GM23338 (cell line): ENCODE results near the gene ANKRD62. TPM values are rescaled to one million over a fixed set of nuclear protein-coding genes. Genes with fewer than 3 reads are reported as not detected.

Source experiments
- ATAC-seq: fragments of 200-7000 bp; cut with Tn5 transposase; 3 replicates; pipeline ENCODE4 v1.9.1; 2020
- DNase-seq: peaks from one replicate; pipeline ENCODE4 v3.0.0-alpha.2; 2015; ENCODE audit warnings: low spot score
- H2AFZ ChIP-seq: fragments of 200-600 bp; sonication (generic); 2 replicates; pipeline ENCODE4 v1.8.0; 2016; ENCODE audit warnings: antibody characterized with exemption, mild to moderate bottlenecking, moderate library complexity
- H3F3A ChIP-seq: fragments of 200-600 bp; sonication (generic); replicated peaks from 2 replicates; pipeline ENCODE4 v1.8.0; 2017; ENCODE audit warnings: antibody characterized with exemption, mixed run types, low read depth
- H3K27ac ChIP-seq: fragments of 200-600 bp; sonication (generic); 2 replicates; pipeline ENCODE4 v1.6.1; 2016; ENCODE audit warnings: low read depth
- H3K27me3 ChIP-seq: fragments of 200-600 bp; sonication (generic); 2 replicates; pipeline ENCODE4 v1.8.0; 2016; ENCODE audit warnings: mild to moderate bottlenecking, mixed run types, moderate library complexity; ENCODE audit not compliant: insufficient read depth
- H3K36me3 ChIP-seq: fragments of 200-600 bp; sonication (generic); 2 replicates; pipeline ENCODE4 v1.8.0; 2016; ENCODE audit warnings: mild to moderate bottlenecking; ENCODE audit not compliant: insufficient read depth
- H3K4me1 ChIP-seq: fragments of 200-600 bp; sonication (generic); 2 replicates; pipeline ENCODE4 v1.8.0; 2016; ENCODE audit warnings: mild to moderate bottlenecking, moderate library complexity; ENCODE audit not compliant: insufficient read depth
- H3K4me2 ChIP-seq: fragments of 200-600 bp; sonication (generic); 2 replicates; pipeline ENCODE4 v1.7.1; 2017; ENCODE audit warnings: mixed run types
- H3K4me3 ChIP-seq: fragments of 200-600 bp; sonication (generic); 2 replicates; pipeline ENCODE4 v1.6.1; 2016; ENCODE audit warnings: mixed run types
- H3K79me2 ChIP-seq: fragments of 200-600 bp; sonication (generic); replicated peaks from 2 replicates; pipeline ENCODE4 v1.8.0; 2017; ENCODE audit warnings: mild to moderate bottlenecking; ENCODE audit not compliant: insufficient read depth
- H3K9me2 ChIP-seq: fragments of 200-600 bp; sonication (generic); 2 replicates; pipeline ENCODE4 v1.8.0; 2017; ENCODE audit not compliant: insufficient read depth
- H4K20me1 ChIP-seq: fragments of 200-600 bp; sonication (generic); replicated peaks from 2 replicates; pipeline ENCODE4 v1.8.0; 2017; ENCODE audit warnings: mild to moderate bottlenecking; ENCODE audit not compliant: insufficient read depth
- H3K27ac Mint-ChIP-seq: 2 replicates; pipeline ENCODE4 v1.8.0; 2020; ENCODE audit warnings: inconsistent platforms, mild to moderate bottlenecking, moderate library complexity, mixed read lengths
- H3K27me3 Mint-ChIP-seq: 3 replicates; pipeline ENCODE4 v1.8.0; 2022; ENCODE audit warnings: low read depth, mild to moderate bottlenecking, moderate library complexity, mixed read lengths, inconsistent platforms; ENCODE audit not compliant: insufficient read depth, poor library complexity
- H3K36me3 Mint-ChIP-seq: 3 replicates; pipeline ENCODE4 v1.8.0; 2021; ENCODE audit warnings: low read depth, mild to moderate bottlenecking, inconsistent platforms, moderate library complexity, mixed read lengths
- H3K4me1 Mint-ChIP-seq: 3 replicates; pipeline ENCODE4 v1.8.0; 2020; ENCODE audit warnings: mild to moderate bottlenecking, inconsistent platforms, mixed read lengths
- H3K4me3 Mint-ChIP-seq: 3 replicates; pipeline ENCODE4 v1.8.0; 2021; ENCODE audit warnings: moderate library complexity, mild to moderate bottlenecking, inconsistent platforms, mixed read lengths
- H3K9me3 Mint-ChIP-seq: 3 replicates; pipeline ENCODE4 v1.8.0; 2020; ENCODE audit warnings: moderate library complexity, mild to moderate bottlenecking, inconsistent platforms, mixed read lengths
- CREB1 ChIP-seq: fragments of 250-450 bp; sonication (Bioruptor Pico); IDR thresholded peaks from 2 replicates; pipeline ENCODE4 v1.5.0; 2020; ENCODE audit warnings: low read depth, mild to moderate bottlenecking, moderate library complexity
- EZH2 ChIP-seq: fragments of 200-600 bp; sonication (generic); IDR thresholded peaks from one replicate; pipeline ENCODE4 v1.8.0; 2017; ENCODE audit warnings: antibody characterized with exemption, mild to moderate bottlenecking, low read depth; ENCODE audit not compliant: unreplicated experiment
- EZH2phosphoT487 ChIP-seq: fragments of 200-600 bp; sonication (generic); IDR thresholded peaks from one replicate; pipeline ENCODE4 v1.8.1; 2018; ENCODE audit warnings: antibody characterized with exemption; ENCODE audit not compliant: unreplicated experiment
- JUNB ChIP-seq: IDR thresholded peaks from one replicate; pipeline ENCODE4 v1.6.1; 2016; ENCODE audit warnings: antibody characterized with exemption; ENCODE audit not compliant: unreplicated experiment
- NANOG ChIP-seq: IDR thresholded peaks from 2 replicates; pipeline ENCODE4 v1.6.1; 2016; ENCODE audit warnings: antibody characterized with exemption, borderline replicate concordance
- POLR2AphosphoS5 ChIP-seq: IDR thresholded peaks from 2 replicates; pipeline ENCODE4 v1.6.1; 2016; ENCODE audit warnings: antibody characterized with exemption, low read depth
- STAT1 ChIP-seq: IDR thresholded peaks from one replicate; pipeline ENCODE4 v1.6.1; 2016; ENCODE audit warnings: antibody characterized with exemption; ENCODE audit not compliant: unreplicated experiment
- ZNF114 ChIP-seq: fragments of 250-450 bp; sonication (Bioruptor Pico); IDR thresholded peaks from 2 replicates; pipeline ENCODE4 v1.5.0; 2020; ENCODE audit warnings: mild to moderate bottlenecking, moderate library complexity
- ZNF331 ChIP-seq: fragments of 250-450 bp; sonication (Bioruptor Pico); IDR thresholded peaks from 2 replicates; pipeline ENCODE4 v1.5.0; 2020; ENCODE audit warnings: low read depth, mild to moderate bottlenecking, moderate library complexity
- polyA plus RNA-seq: library from polyadenylated mRNA; unstranded; fragments of >200 nt; fragmentation: Nextera tagmentation; extraction: Ambion mirVana; gene quantifications from 2 replicates; pipeline ENCODE4 v1.2.1, GENCODE V29; 2016
- total RNA-seq: library from RNA; depleted of rRNA; stranded (reverse); fragments of >200 nt; shearing (Covaris generic); gene quantifications from 2 replicates; pipeline ENCODE4 v1.2.3, GENCODE V29; 2014
- TF ChIP-seq, protein P1 (sequence below), 2 experiments: fragments of 200-600 bp in 1 of 2; sonication (generic) in 1 of 2; conservative IDR thresholded peaks; 2 replicates each; pipeline versions ENCODE4 v1.5.1 to v1.6.1; 2016 to 2017; ENCODE audit warnings: antibody characterized with exemption in 2 of 2, low read depth in 2 of 2, mild to moderate bottlenecking in 2 of 2, moderate library complexity in 1 of 2
- TF ChIP-seq, protein P2 (sequence below): IDR thresholded peaks from 2 replicates; pipeline ENCODE4 v1.6.1; 2016; ENCODE audit warnings: antibody characterized with exemption
- TF ChIP-seq, protein P3 (sequence below): fragments of 250-450 bp; sonication (Bioruptor Pico); IDR thresholded peaks from 2 replicates; pipeline ENCODE4 v1.5.0; 2020; ENCODE audit warnings: mild to moderate bottlenecking, moderate library complexity
- TF ChIP-seq, protein P4 (sequence below): IDR thresholded peaks from one replicate; pipeline ENCODE4 v1.6.1; 2018; ENCODE audit warnings: antibody characterized with exemption; ENCODE audit not compliant: unreplicated experiment

The ANKRD62 gene
- total and polyA plus RNA-seq, 2 experiments from 2014 or later, result not detected

- H3K4me3 Mint-ChIP-seq, result no peak overlapping the region
Measured at GRCh38 chr18:12053289-12053688, 40.4 kb upstream of the ANKRD62 start.

More at GRCh38 chr18:12053289-12053688, 40.4 kb upstream of the ANKRD62 start:
- H3K36me3 Mint-ChIP-seq, result no peaks in the 10 kb centered on the region
- ATAC-seq (no peak), DNase-seq (no peak)
- H3K4me1 ChIP-seq, result no peaks in the 10 kb centered on the region
- TF ChIP-seq POLR2AphosphoS5, result no peak
- no peak for TF ChIP-seq ZNF114
- no peak for TF ChIP-seq STAT1
- no peak for TF ChIP-seq EZH2
- TF ChIP-seq NANOG, result no peak
- no peak for TF ChIP-seq ZNF331
- no peak for TF ChIP-seq JUNB
- TF ChIP-seq, protein P1, sequence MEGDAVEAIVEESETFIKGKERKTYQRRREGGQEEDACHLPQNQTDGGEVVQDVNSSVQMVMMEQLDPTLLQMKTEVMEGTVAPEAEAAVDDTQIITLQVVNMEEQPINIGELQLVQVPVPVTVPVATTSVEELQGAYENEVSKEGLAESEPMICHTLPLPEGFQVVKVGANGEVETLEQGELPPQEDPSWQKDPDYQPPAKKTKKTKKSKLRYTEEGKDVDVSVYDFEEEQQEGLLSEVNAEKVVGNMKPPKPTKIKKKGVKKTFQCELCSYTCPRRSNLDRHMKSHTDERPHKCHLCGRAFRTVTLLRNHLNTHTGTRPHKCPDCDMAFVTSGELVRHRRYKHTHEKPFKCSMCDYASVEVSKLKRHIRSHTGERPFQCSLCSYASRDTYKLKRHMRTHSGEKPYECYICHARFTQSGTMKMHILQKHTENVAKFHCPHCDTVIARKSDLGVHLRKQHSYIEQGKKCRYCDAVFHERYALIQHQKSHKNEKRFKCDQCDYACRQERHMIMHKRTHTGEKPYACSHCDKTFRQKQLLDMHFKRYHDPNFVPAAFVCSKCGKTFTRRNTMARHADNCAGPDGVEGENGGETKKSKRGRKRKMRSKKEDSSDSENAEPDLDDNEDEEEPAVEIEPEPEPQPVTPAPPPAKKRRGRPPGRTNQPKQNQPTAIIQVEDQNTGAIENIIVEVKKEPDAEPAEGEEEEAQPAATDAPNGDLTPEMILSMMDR (conservative IDR thresholded peaks at IDR 0.05; ENCODE audit: low read depth in 2 of 2), result no peak
- TF ChIP-seq, protein P2, sequence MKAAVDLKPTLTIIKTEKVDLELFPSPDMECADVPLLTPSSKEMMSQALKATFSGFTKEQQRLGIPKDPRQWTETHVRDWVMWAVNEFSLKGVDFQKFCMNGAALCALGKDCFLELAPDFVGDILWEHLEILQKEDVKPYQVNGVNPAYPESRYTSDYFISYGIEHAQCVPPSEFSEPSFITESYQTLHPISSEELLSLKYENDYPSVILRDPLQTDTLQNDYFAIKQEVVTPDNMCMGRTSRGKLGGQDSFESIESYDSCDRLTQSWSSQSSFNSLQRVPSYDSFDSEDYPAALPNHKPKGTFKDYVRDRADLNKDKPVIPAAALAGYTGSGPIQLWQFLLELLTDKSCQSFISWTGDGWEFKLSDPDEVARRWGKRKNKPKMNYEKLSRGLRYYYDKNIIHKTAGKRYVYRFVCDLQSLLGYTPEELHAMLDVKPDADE, result no peak
- TF ChIP-seq, protein P3, sequence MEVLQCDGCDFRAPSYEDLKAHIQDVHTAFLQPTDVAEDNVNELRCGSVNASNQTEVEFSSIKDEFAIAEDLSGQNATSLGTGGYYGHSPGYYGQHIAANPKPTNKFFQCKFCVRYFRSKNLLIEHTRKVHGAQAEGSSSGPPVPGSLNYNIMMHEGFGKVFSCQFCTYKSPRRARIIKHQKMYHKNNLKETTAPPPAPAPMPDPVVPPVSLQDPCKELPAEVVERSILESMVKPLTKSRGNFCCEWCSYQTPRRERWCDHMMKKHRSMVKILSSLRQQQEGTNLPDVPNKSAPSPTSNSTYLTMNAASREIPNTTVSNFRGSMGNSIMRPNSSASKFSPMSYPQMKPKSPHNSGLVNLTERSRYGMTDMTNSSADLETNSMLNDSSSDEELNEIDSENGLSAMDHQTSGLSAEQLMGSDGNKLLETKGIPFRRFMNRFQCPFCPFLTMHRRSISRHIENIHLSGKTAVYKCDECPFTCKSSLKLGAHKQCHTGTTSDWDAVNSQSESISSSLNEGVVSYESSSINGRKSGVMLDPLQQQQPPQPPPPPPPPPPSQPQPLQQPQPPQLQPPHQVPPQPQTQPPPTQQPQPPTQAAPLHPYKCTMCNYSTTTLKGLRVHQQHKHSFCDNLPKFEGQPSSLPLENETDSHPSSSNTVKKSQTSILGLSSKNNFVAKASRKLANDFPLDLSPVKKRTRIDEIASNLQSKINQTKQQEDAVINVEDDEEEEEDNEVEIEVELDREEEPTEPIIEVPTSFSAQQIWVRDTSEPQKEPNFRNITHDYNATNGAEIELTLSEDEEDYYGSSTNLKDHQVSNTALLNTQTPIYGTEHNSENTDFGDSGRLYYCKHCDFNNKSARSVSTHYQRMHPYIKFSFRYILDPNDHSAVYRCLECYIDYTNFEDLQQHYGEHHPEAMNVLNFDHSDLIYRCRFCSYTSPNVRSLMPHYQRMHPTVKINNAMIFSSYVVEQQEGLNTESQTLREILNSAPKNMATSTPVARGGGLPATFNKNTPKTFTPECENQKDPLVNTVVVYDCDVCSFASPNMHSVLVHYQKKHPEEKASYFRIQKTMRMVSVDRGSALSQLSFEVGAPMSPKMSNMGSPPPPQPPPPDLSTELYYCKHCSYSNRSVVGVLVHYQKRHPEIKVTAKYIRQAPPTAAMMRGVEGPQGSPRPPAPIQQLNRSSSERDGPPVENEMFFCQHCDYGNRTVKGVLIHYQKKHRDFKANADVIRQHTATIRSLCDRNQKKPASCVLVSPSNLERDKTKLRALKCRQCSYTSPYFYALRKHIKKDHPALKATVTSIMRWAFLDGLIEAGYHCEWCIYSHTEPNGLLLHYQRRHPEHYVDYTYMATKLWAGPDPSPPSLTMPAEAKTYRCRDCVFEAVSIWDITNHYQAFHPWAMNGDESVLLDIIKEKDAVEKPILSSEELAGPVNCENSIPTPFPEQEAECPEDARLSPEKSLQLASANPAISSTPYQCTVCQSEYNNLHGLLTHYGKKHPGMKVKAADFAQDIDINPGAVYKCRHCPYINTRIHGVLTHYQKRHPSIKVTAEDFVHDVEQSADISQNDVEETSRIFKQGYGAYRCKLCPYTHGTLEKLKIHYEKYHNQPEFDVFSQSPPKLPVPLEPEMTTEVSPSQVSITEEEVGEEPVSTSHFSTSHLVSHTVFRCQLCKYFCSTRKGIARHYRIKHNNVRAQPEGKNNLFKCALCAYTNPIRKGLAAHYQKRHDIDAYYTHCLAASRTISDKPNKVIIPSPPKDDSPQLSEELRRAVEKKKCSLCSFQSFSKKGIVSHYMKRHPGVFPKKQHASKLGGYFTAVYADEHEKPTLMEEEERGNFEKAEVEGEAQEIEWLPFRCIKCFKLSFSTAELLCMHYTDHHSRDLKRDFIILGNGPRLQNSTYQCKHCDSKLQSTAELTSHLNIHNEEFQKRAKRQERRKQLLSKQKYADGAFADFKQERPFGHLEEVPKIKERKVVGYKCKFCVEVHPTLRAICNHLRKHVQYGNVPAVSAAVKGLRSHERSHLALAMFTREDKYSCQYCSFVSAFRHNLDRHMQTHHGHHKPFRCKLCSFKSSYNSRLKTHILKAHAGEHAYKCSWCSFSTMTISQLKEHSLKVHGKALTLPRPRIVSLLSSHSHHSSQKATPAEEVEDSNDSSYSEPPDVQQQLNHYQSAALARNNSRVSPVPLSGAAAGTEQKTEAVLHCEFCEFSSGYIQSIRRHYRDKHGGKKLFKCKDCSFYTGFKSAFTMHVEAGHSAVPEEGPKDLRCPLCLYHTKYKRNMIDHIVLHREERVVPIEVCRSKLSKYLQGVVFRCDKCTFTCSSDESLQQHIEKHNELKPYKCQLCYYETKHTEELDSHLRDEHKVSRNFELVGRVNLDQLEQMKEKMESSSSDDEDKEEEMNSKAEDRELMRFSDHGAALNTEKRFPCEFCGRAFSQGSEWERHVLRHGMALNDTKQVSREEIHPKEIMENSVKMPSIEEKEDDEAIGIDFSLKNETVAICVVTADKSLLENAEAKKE (CRISPR knock-in tag), result no peak
- no peak for TF ChIP-seq EZH2phosphoT487
- TF ChIP-seq, protein P4, sequence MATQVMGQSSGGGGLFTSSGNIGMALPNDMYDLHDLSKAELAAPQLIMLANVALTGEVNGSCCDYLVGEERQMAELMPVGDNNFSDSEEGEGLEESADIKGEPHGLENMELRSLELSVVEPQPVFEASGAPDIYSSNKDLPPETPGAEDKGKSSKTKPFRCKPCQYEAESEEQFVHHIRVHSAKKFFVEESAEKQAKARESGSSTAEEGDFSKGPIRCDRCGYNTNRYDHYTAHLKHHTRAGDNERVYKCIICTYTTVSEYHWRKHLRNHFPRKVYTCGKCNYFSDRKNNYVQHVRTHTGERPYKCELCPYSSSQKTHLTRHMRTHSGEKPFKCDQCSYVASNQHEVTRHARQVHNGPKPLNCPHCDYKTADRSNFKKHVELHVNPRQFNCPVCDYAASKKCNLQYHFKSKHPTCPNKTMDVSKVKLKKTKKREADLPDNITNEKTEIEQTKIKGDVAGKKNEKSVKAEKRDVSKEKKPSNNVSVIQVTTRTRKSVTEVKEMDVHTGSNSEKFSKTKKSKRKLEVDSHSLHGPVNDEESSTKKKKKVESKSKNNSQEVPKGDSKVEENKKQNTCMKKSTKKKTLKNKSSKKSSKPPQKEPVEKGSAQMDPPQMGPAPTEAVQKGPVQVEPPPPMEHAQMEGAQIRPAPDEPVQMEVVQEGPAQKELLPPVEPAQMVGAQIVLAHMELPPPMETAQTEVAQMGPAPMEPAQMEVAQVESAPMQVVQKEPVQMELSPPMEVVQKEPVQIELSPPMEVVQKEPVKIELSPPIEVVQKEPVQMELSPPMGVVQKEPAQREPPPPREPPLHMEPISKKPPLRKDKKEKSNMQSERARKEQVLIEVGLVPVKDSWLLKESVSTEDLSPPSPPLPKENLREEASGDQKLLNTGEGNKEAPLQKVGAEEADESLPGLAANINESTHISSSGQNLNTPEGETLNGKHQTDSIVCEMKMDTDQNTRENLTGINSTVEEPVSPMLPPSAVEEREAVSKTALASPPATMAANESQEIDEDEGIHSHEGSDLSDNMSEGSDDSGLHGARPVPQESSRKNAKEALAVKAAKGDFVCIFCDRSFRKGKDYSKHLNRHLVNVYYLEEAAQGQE, result no peak
- no peak for TF ChIP-seq CREB1 (CRISPR knock-in tag)
- 0 out of 3 replicates have a peak, but pooled peaks cover 2% of the 10 kb centered on the region for H3K9me3 Mint-ChIP-seq
- H3K27me3 ChIP-seq, result no peaks in the 10 kb centered on the region
- no peak overlapping the region for H3K4me3 ChIP-seq
- no peak overlapping the region for H3K4me2 ChIP-seq
- no peaks in the 10 kb centered on the region for H3F3A ChIP-seq
- H4K20me1 ChIP-seq, result no peaks in the 10 kb centered on the region
- no peaks in the 10 kb centered on the region for H3K36me3 ChIP-seq
- no peak overlapping the region for H2AFZ ChIP-seq
- peaks cover 4% of the 10 kb centered on the region for H3K27me3 Mint-ChIP-seq
- H3K79me2 ChIP-seq, result no peaks in the 10 kb centered on the region
- H3K27ac ChIP-seq, result no peak overlapping the region
- H3K4me1 Mint-ChIP-seq, result peaks cover 8% of the 10 kb centered on the region
- H3K27ac Mint-ChIP-seq, result no peak overlapping the region
- H3K9me2 ChIP-seq, result no peaks in the 10 kb centered on the region
